Endothelial cell of umbilical vein (primary cell): ENCODE data around the gene VGLL3. TPM values are rescaled to one million over a fixed set of nuclear protein-coding genes. Genes with fewer than 3 reads are reported as not detected.

Experiments used
- BruUV-seq: library from RNA; stranded (reverse); fragments of 400-500 nt; replicated peaks from 2 replicates; lab custom pipeline; 2021; lab: Mats Ljungman, UMichigan
- CTCF ChIA-PET: fragments of 300-600, 350-600 bp; sonication (Branson Sonifier 250); formaldehyde crosslinking; loops from one replicate; lab custom pipeline; 2021; ENCODE audit warnings: antibody characterized with exemption, inconsistent platforms; lab: Charles Lee
- POLR2A ChIA-PET: fragments of 300-600, 350-600 bp; sonication (Branson Sonifier 250); formaldehyde crosslinking; loops from one replicate; lab custom pipeline; 2021; ENCODE audit warnings: antibody characterized with exemption, inconsistent platforms; lab: Charles Lee
- DNase-seq: peaks from one replicate; pipeline ENCODE4 v3.0.0-alpha.2; 2011; ENCODE audit warnings: low read depth, low spot score
- FAIRE-seq: peaks from 2 replicates; lab custom pipeline; 2011; peaks lifted over from hg19 to GRCh38; lab: Jason Lieb, UNC
- H2AFZ ChIP-seq: 2 replicates; pipeline ENCODE4 v1.6.0; 2012; ENCODE audit warnings: low read depth, low read length, control low read depth, inconsistent platforms
- H3K27ac ChIP-seq: 2 replicates; pipeline ENCODE4 v1.5.1; 2011; ENCODE audit warnings: low read depth, mild to moderate bottlenecking, control low read depth, low read length, moderate library complexity; ENCODE audit not compliant: insufficient read depth
- H3K27me3 ChIP-seq, 2 experiments: 2 replicates each; pipeline versions ENCODE4 v1.6.0 to v1.6.1; 2011; ENCODE audit warnings: low read length in 2 of 2, mixed read lengths in 1 of 2; ENCODE audit not compliant: control insufficient read depth in 2 of 2, insufficient read depth in 2 of 2
- H3K36me3 ChIP-seq, 2 experiments: 2 replicates in 1 of 2; 3 replicates in 1 of 2; pipeline ENCODE4 v1.5.1; 2011; ENCODE audit warnings: low read length in 2 of 2, mild to moderate bottlenecking in 1 of 2, moderate library complexity in 1 of 2; ENCODE audit not compliant: control insufficient read depth in 2 of 2, insufficient read depth in 2 of 2; ENCODE audit errors: extremely low read depth in 1 of 2
- H3K4me1 ChIP-seq: 3 replicates; pipeline ENCODE4 v1.5.1; 2011; ENCODE audit warnings: mild to moderate bottlenecking, low read length; ENCODE audit not compliant: control insufficient read depth, insufficient read depth; ENCODE audit errors: extremely low read depth
- H3K4me2 ChIP-seq: 2 replicates; pipeline ENCODE4 v1.6.1; 2011; ENCODE audit warnings: low read length, control low read depth, mixed read lengths; ENCODE audit not compliant: insufficient read depth
- H3K4me3 ChIP-seq, 3 experiments: fragments of 200-600 bp in 1 of 3; sonication (generic), shearing (Covaris generic) in 1 of 3; replicated peaks in 1 of 3; 2 replicates each; pipeline ENCODE4 v1.5.1; 2011 to 2016; ENCODE audit warnings: control low read depth in 3 of 3, low read length in 3 of 3, mild to moderate bottlenecking in 2 of 3, inconsistent platforms in 1 of 3, low read depth in 1 of 3, moderate library complexity in 1 of 3; ENCODE audit not compliant: insufficient read depth in 1 of 3
- H3K79me2 ChIP-seq: 2 replicates; pipeline ENCODE4 v1.6.0; 2012; ENCODE audit warnings: low read length, inconsistent platforms; ENCODE audit not compliant: control insufficient read depth, insufficient read depth
- H3K9ac ChIP-seq: replicated peaks from 2 replicates; pipeline ENCODE3; 2011; ENCODE audit warnings: low read length, control low read depth; ENCODE audit not compliant: insufficient read depth; ENCODE audit errors: extremely low read depth
- H3K9me1 ChIP-seq: replicated peaks from 3 replicates; pipeline ENCODE4 v1.6.0; 2011; ENCODE audit warnings: mild to moderate bottlenecking, low read length; ENCODE audit not compliant: control insufficient read depth, insufficient read depth; ENCODE audit errors: extremely low read depth
- H3K9me3 ChIP-seq: replicated peaks from 2 replicates; pipeline ENCODE4 v1.5.1; 2012; ENCODE audit warnings: low read length, inconsistent platforms; ENCODE audit not compliant: control insufficient read depth, insufficient read depth
- H4K20me1 ChIP-seq: replicated peaks from 2 replicates; pipeline ENCODE3; 2011; ENCODE audit warnings: mild to moderate bottlenecking, low read length; ENCODE audit not compliant: control insufficient read depth, insufficient read depth; ENCODE audit errors: extremely low read depth
- CTCF ChIP-seq, 2 donors: IDR thresholded peaks; 1 replicate in 1 of 2; 2 replicates in 1 of 2; pipeline ENCODE4 v1.5.1; 2011; ENCODE audit warnings: low read length in 2 of 2, mild to moderate bottlenecking in 2 of 2, moderate library complexity in 2 of 2, control low read depth in 1 of 2, inconsistent platforms in 1 of 2, low read depth in 1 of 2; ENCODE audit not compliant: insufficient read depth in 1 of 2; ENCODE audit errors: extremely low read depth in 1 of 2
- EZH2 ChIP-seq: IDR thresholded peaks from 2 replicates; pipeline ENCODE4 v1.6.1; 2012; ENCODE audit warnings: borderline replicate concordance, low read depth, mild to moderate bottlenecking, moderate library complexity, low read length, inconsistent platforms; ENCODE audit not compliant: severe bottlenecking
- FOS ChIP-seq: IDR thresholded peaks from 2 replicates; pipeline ENCODE4 v1.6.1; 2011; ENCODE audit warnings: mild to moderate bottlenecking, low read length, moderate library complexity, borderline replicate concordance; ENCODE audit not compliant: insufficient read depth
- GATA2 ChIP-seq: IDR thresholded peaks from 2 replicates; pipeline ENCODE4 v1.7.0; 2011; ENCODE audit warnings: low read depth, mild to moderate bottlenecking, moderate library complexity, mixed read lengths, low read length; ENCODE audit not compliant: insufficient read length, insufficient read depth
- JUN ChIP-seq: IDR thresholded peaks from 2 replicates; pipeline ENCODE4 v1.6.1; 2011; ENCODE audit warnings: borderline replicate concordance, low read depth; ENCODE audit not compliant: insufficient read length, insufficient read depth
- MAX ChIP-seq: IDR thresholded peaks from 2 replicates; pipeline ENCODE4 v1.6.1; 2011; ENCODE audit not compliant: insufficient read depth, insufficient read length
- MYC ChIP-seq: IDR thresholded peaks from one replicate; pipeline ENCODE4 v1.6.1; 2011; ENCODE audit warnings: mild to moderate bottlenecking, low read depth, low read length
- POLR2A ChIP-seq: IDR thresholded peaks from 2 replicates; pipeline ENCODE4 v1.6.1; 2012; ENCODE audit warnings: low read depth, mild to moderate bottlenecking, control low read depth, low read length
- POLR2AphosphoS5 ChIP-seq: IDR thresholded peaks from 2 replicates; pipeline ENCODE4 v1.6.1; 2012; ENCODE audit warnings: low read depth, mild to moderate bottlenecking, control low read depth, low read length, moderate library complexity; ENCODE audit not compliant: insufficient read depth
- dilution Hi-C: fragments of 300-500 bp; cut with MboI; formaldehyde crosslinking; loops from one replicate; pipeline ENCODE4 v1.15.0; 2019; ENCODE audit warnings: low sequenced_read_pairs; ENCODE audit not compliant: extremely low pct_ligation_motif_present
- intact Hi-C: fragments of 100-400 bp; cut with micrococcal nuclease; formaldehyde crosslinking; loops from one replicate; pipeline ENCODE4 v1.10.0; 2022
- polyA plus RNA-seq, 4 experiments: library from polyadenylated mRNA; depleted of rRNA in 3 of 4; stranded (reverse) in 3 of 4; unstranded in 1 of 4; fragments of >200 nt; gene quantifications; 2 replicates each; pipeline versions ENCODE4 v1.2.1 to v1.2.3, GENCODE V29; 2011 to 2012; ENCODE audit warnings: missing spikeins in 1 of 4
- total RNA-seq: library from RNA; stranded (reverse); gene quantifications from 2 replicates; pipeline ENCODE4 v1.2.3, GENCODE V29; 2021

Gene VGLL3
- total and polyA plus RNA-seq, 2 donors (not counting 3 experiments of a cell fraction or from before 2014, with no cell fraction given): 4.2 to 12.0 TPM

- no peak overlapping the region for H3K27ac ChIP-seq
- no peak overlapping the region for H2AFZ ChIP-seq
- TF ChIP-seq FOS (no peak), MAX (no peak), EZH2 (no peak), MYC (no peak), JUN (no peak), CTCF (IDR thresholded peaks at IDR 0.05; ENCODE audit: extremely low read depth in 1 of 2, insufficient read depth in 1 of 2, low read depth in 1 of 2, low read length in 2 of 2) (no peak), GATA2 (no peak), POLR2A (no peak), POLR2AphosphoS5 (no peak)
- no peak overlapping the region for H3K4me2 ChIP-seq
- no peaks in the 10 kb centered on the region for H3K9me1 ChIP-seq
- CTCF ChIA-PET: no interaction called here
- FAIRE-seq: no peak
- intact Hi-C loops (no loop called here), dilution Hi-C loops (no loop called here)
- POLR2A ChIA-PET: no interaction called here
- peaks cover 0 to 3% of the 10 kb centered on the region in 2 experiments for H3K27me3 ChIP-seq
- H3K9me3 ChIP-seq: no peaks in the 10 kb centered on the region
- peaks cover 12% of the 10 kb centered on the region for H3K79me2 ChIP-seq
- peaks cover 28% of the 10 kb centered on the region for H3K4me1 ChIP-seq
- no peaks in the 10 kb centered on the region for H4K20me1 ChIP-seq
- H3K36me3 ChIP-seq: no peaks in the 10 kb centered on the region
- no peak overlapping the region for H3K9ac ChIP-seq
- BruUV-seq: no TSS peak
- no peak for DNase-seq
- no peak overlapping the region for H3K4me3 ChIP-seq
These were observed 5.6 kb downstream of the VGLL3 start for GRCh38 chr3:86985181-86985826.
